Stimulated activated naive CD8-positive, alpha-beta T cell treated with anti-CD3 and anti-CD28 coated beads, Interleukin-15, Interleukin-2, amounts not matched to agents 100 U/mL and 50 U/mL, for 24 hours (primary cell): ENCODE measurements around the gene UNC13B.

Source experiments
- ATAC-seq: fragments of 150-1000 bp; cut with Tn5 transposase; one replicate; pipeline ENCODE4 v1.10.0; 2021
- DNase-seq: peaks from one replicate; pipeline ENCODE4 v3.0.0; 2021

UNC13B gene

GRCh38 chr9:35338086-35338485 lies 176.3 kb downstream of the UNC13B start:
- no peak for DNase-seq
- ATAC-seq = no peak

DNA sequence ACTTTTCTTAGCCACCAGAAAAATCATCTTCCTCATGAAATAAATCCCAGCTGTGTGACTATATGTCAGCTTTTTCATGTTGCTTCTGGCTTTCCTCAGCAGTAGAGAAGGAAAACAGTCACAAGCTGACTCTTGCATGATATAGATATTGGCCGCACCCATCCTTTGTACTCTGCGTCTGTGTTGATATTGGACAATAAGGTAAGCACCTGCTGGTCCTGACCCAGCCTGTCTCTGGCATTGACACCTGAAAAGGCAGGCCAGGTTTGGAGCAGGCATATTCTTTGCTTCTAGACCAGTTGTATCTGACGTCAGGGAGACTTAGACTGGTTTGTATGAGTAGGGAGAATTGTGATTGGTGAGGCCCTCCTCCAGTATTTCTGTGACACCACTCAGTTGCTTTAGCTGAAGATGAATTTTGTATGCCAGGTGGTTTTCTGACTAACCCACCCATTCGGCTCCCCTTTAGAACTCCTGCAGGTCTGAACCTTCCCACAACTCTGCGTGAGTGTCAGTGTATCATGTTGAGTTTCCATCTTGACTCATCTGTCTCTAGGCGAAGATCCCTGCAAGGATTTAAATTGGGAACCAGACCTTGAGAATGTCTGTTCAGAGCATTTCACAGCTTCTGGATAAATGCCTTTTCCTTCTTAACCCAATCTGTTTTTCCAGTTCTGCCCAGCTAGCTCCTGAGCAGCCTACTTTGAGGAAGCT lies 176.9 kb downstream of the UNC13B start:
- DNase-seq (no peak), ATAC-seq (no peak)

GRCh38 chr9:35340046-35340445 lies 178.2 kb downstream of the UNC13B start:
- DNase-seq (no peak), ATAC-seq (no peak)

GRCh38 chr9:35341021-35341420 lies 179.2 kb downstream of the UNC13B start:
- DNase-seq (no peak), ATAC-seq (no peak)

- ATAC-seq (no peak), DNase-seq (no peak)
Observed at GRCh38 chr9:35341585-35341984, 179.8 kb downstream of the UNC13B start.

DNA sequence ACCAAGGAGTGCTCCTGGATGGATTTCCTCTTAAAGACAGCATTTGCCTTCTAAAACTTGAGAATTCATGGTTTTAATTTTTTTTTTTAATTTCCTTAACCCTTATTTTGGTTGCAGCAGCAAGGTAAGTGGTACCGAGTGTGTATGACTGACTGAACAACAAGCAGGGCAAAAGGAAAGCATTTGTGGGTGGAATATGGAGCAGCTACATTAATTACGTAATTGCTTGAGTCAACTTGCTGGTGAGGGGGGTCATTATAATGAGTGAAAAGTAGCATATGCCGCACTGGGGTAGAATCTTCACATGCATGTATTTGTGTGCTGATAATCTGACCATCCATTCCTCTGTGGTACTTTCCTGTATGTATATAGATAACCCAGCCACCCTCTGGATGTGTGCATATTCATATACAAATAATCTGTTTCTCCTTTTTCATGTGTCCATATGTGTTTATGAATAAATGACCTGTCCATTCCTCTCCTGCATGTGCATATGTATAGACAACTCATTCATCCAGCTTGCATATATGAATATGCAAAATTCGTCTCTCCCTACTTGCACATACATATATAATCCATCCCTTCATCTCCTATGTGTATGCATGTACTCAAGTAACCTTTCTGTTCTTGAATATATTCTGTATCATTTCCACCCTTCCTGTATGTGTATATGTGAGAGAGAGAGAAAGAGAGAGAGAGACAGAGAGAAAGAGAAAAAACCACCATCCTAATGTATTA lies 180.6 kb downstream of the UNC13B start:
- no peak for DNase-seq
- ATAC-seq = no peak

- DNase-seq (no peak), ATAC-seq (no peak)
Observed at GRCh38 chr9:35348109-35348508, 186.3 kb downstream of the UNC13B start.

DNA sequence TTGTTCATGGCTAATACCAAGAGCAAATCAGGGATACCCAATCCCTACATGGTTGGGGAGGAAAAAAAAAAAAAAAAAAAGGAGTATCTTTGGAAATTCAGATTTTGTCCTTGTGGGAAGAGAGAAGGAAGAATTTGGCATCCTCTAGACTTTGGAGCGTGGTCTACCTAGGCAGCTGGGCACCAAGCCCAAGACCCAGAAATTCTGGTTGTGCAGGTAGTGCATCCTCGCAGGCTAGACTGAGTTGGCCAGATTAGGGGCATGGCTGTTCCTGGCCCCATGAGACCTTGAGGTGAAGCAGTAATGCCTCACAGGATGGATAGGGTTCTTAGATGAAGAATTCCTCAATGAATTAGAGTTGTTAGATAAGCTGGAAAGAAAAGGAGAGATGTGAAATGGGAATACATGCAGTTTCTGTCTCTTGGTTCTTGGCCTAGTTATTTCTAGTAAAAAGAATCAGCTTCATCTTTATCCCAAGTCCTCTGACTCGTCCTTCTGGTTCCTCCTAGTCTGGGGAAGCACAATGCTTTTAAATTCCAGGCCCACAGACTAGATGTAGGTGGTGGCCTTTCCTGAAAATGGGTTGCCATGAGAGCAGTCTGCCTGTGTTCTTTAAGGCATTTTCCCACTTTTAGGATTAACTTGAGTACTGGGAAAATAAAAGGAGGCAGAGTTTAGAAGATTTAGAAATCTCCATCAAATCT lies 187.6 kb downstream of the UNC13B start:
- no peak for ATAC-seq
- DNase-seq = no peak

DNA sequence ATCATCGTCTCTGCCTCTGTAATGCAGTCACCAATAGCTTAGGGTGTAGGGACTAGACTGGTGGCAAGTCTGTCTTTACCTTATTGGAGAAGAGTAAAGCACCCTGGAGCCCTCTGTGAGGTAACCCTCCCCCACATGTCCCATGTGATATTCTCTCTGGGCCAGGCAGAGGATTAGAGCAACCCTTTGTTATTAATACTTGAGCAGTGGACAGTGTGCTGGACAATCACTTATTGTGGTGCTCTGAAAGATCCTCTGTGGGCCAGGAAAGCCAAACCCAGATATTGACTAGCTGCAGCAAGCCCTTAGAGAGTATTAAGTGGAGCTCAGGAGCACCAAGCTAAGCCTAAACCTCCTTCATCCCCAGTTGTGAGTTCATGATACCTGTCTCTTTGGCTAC lies 188.4 kb downstream of the UNC13B start:
- ATAC-seq = no peak
- DNase-seq = no peak

DNA sequence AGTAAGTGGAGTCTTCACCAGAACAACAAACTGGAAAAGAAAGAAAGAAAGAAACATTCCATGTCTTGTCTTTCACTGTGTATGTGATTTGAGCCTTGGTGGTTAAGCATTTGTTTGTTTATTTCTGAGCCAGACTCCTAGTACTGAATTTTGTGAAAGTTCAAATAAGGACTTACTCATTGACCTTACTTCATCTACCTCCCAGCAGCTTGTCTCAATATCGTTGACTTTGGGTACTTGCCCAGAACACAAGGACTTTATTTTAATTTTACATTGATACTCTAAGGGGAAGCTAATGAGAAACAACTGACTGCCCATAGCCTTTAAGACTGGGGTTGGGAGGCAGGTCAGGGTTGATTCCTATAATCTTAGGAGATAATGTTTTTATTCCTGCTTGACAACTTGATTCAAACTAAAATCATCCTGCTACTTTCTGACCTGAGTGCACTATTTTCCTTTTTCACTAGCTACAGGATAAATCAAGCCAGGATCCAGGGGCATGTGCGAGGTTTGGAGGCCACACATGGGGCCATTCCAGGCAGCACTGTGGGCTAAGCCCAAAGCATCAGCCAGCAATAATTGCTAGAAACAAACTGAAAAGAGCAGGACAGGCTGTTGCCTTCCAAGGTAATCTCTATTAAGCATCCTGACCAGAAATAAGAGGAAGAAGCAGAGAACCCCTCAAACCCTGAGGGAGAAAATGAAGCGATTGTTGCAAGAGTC lies 189.2 kb downstream of the UNC13B start:
- DNase-seq (no peak), ATAC-seq (no peak)

DNA sequence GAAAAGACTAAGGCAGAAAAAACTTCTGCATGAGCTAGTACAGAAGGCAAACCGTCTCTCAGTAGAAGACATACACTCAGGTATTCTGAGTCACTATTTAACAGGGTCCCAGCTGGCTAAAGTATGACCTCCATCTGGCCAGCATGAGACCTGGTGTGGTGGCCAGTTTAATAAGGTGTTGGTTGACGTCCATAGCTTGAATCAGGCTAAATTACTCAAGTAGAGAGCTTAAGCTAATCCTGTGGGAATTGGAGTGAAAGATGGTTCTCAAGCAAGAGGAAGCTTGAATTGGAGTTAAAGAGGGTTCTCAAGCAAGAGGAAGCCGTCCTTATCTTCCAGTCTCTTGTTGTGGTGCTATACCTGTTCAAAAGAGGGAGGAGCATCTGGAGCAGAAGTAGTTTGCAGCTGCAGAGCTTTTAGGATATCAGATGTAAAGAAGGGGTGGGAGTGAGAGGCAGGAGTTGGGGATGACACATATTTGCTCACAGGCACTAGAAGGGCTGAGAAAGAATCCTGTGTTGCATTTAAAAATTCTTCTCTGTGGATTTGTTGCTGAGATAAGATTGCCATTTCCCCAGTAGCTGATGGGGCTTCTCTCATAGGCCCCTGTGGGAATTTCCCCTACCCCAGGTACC lies 192.0 kb downstream of the UNC13B start:
- DNase-seq (no peak), ATAC-seq (no peak)

DNA sequence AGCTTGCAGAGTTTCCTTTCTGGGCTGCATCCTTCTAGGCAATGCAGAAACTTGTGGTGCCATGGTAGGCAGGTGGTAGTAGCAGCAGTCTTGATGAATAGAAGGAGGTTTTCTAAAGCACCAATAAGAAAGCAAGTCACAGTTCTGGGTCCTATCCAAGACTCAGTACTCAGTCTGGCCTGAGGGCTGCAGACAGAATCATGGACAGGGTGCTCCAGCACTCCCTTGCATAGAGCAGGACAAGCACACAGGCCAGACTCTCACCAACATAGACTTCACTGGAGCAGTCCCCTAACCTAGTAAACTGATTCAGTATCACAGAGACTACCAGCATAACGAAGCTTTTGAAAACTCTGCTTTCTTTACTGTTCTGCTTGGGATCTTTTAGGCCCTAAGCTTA lies 194.1 kb downstream of the UNC13B start:
- no peak for DNase-seq
- no peak for ATAC-seq

DNA sequence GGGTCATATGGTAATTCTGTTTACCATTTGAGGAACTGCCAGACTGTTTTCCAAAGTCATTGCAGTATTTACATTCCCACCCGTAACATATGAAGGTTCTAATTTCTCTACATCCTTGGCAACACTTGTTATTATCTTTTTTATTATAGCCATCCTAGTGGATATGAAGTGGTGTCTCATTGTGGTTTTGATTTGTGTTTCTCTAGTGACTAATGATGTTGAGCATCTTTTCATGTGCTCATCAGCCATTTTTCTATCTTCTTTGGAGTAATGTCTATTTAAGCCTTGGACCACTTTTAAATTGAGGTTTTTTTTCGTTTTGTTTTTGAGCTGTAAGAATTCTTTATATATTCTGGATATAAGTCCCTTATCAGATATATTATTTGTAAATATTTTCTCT lies 195.3 kb downstream of the UNC13B start:
- no peak for DNase-seq
- no peak for ATAC-seq

DNA sequence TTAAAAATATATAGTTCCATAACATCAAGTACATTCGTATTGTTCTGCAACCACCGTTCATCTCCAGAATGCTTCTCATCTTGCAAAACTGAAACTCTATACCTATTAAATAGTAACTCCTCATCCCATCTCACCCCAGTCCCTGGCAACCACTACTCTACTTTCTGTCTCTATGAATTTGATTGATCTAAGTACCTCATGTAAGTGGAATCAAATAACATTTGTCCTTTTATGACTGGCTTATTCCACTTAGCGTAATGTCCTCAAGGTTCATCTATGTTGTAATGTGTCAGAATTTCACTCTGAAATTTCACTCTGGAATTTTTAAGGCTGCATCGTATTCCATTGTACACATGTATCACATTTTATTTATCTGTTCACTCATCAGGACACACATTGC lies 196.0 kb downstream of the UNC13B start:
- ATAC-seq (no peak), DNase-seq (no peak)

GRCh38 chr9:35364817-35365585 lies 203.2 kb downstream of the UNC13B start:
- no peak for DNase-seq
- ATAC-seq = no peak

DNA sequence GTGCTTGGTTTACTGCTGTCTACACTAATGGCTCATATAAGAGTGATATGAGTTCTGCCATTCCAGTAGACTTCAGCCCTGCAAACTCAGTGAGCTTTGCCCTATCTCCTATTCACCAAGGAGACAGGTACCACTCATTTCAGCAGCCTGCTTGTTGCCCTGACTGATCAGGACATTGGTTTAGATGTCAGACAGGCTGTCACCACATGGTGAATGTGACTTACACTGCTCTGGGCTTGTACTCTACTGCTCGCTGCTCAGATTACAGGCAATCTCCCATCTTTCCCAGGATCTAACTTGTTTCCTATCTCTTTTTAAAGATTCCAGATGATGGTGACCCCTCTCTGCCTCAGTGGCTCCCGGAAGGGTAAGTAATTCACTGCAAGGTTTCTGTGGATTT lies 204.8 kb downstream of the UNC13B start:
- ATAC-seq (no peak), DNase-seq (no peak)

DNA sequence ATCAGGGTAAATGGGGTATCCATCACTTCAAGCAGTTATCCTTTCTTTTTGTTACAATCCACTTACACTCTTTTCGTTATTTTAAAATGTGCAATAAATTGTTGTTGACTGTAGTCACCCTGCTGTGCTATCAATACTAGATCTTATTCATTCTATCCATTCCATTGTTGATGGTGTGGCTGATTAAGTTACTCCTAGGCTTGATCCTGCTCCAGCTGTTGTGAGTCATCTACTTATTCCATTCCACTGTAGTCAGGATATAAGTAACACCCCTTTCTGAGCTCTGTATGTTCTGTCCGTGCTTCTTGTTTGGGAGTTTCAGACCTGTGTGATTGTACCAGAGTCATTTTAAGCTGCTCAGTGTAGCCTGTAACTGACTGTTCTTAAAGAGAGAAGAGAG lies 205.6 kb downstream of the UNC13B start:
- ATAC-seq = no peak
- no peak for DNase-seq

- DNase-seq = no peak
- no peak for ATAC-seq
Observed at GRCh38 chr9:35370241-35370640, 208.4 kb downstream of the UNC13B start.

GRCh38 chr9:35374436-35374835 lies 212.6 kb downstream of the UNC13B start:
- ATAC-seq (no peak), DNase-seq (no peak)

DNA sequence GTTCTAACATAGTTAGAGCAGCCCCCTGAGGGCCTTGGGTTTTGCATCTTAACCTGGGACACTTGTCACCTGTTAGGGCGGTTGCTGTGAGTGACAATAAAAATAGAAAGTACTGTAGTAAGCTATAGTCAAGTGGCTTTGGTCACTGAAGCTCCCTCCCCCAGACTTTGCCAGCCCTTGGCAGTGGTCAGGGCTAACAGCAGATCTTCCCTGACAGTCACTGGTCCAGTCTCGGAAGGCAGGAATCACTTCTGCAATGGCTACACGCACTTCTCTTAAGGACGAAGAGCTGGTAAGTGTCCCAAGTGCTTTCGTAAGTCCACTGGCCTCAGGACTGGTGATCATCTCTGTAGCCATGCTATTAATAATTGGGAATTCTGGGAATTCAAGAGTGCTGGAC lies 213.1 kb downstream of the UNC13B start:
- DNase-seq = no peak
- no peak for ATAC-seq

- no peak for DNase-seq
- no peak for ATAC-seq
Observed at GRCh38 chr9:35380039-35380438, 218.2 kb downstream of the UNC13B start.
